Ascending aorta (tissue), 2 donors: ENCODE data around the gene PLCL2. TPM values are rescaled to one million over a fixed set of nuclear protein-coding genes. Genes with fewer than 3 reads are reported as not detected.

Source experiments
- DNase-seq, 2 donors: peaks; one replicate each; pipeline ENCODE4 v3.0.0-alpha.2; 2019; ENCODE audit warnings: low spot score in 2 of 2
- H3K27ac ChIP-seq, 2 donors: fragments of 200-600 bp; sonication (generic); one replicate each; pipeline ENCODE4 v1.5.1; 2016 to 2017; ENCODE audit warnings: mild to moderate bottlenecking in 1 of 2
- H3K27me3 ChIP-seq: fragments of 200-600 bp; sonication (generic); one replicate; pipeline ENCODE4 v1.5.1; 2017
- H3K36me3 ChIP-seq, 2 donors: fragments of 200-600 bp; sonication (generic); one replicate each; pipeline ENCODE4 v1.5.1; 2016
- H3K4me1 ChIP-seq, 2 donors: fragments of 200-600 bp; sonication (generic); one replicate each; pipeline ENCODE4 v1.5.1; 2016 to 2017; ENCODE audit warnings: mild to moderate bottlenecking in 1 of 2
- H3K4me3 ChIP-seq, 2 donors: fragments of 200-600 bp; sonication (generic); one replicate each; pipeline ENCODE4 v1.5.1; 2016 to 2017; ENCODE audit warnings: mild to moderate bottlenecking in 1 of 2
- H3K9me3 ChIP-seq, 2 donors: fragments of 200-600 bp; sonication (generic); one replicate each; pipeline ENCODE4 v1.5.1; 2016
- intact Hi-C: fragments of 100-400 bp; cut with DNase I; formaldehyde crosslinking; loops from one replicate; pipeline ENCODE4 v1.15.1; 2023
- total RNA-seq: library from RNA; depleted of rRNA; stranded (reverse); fragments of >200 nt; gene quantifications from one replicate; pipeline ENCODE4 v1.1.0, GENCODE V29; 2016
- TF ChIP-seq, protein P1 (sequence below), 3 experiments: fragments of 200-600 bp in 2 of 3; fragments of 450-650 bp in 1 of 3; sonication (generic) in 2 of 3; IDR thresholded peaks; one replicate each; pipeline ENCODE4 v1.5.1; 2016 to 2019; ENCODE audit warnings: antibody characterized with exemption in 3 of 3, mild to moderate bottlenecking in 1 of 3, moderate library complexity in 1 of 3

PLCL2 gene
- total RNA-seq, 1 donor from 2014 or later = 2.9 TPM

DNA sequence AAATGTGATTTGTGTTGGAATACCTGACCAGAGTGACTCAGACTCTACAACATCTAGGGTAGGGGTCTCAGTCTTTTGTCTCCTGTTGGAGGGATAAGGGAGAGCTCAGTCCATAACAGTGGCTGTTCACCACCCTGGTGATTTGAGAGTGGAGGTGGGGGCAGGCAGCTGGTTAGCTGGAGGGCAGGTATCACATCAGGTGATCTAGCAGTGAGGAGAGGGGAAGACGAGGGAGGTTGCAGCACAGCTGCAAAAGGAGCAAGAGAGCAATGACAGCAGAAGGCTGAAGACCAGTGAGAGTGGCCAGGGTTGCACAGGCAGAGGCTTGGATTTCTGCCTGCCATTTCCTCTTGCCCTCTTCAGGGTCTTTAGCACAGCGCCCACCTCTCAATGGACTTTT lies 38.4 kb downstream of the PLCL2 start:
- no peaks in the 10 kb centered on the region for H3K27me3 ChIP-seq
- intact Hi-C loops = no loop called here
- H3K4me3 ChIP-seq = no peak overlapping the region
- peaks cover 0 to 5% of the 10 kb centered on the region in 2 donors for H3K9me3 ChIP-seq
- DNase-seq = no peak
- peaks cover 0 to 2% of the 10 kb centered on the region in 2 donors for H3K4me1 ChIP-seq
- H3K36me3 ChIP-seq = no peaks in the 10 kb centered on the region
- H3K27ac ChIP-seq = no peak overlapping the region
- TF ChIP-seq, protein P1, sequence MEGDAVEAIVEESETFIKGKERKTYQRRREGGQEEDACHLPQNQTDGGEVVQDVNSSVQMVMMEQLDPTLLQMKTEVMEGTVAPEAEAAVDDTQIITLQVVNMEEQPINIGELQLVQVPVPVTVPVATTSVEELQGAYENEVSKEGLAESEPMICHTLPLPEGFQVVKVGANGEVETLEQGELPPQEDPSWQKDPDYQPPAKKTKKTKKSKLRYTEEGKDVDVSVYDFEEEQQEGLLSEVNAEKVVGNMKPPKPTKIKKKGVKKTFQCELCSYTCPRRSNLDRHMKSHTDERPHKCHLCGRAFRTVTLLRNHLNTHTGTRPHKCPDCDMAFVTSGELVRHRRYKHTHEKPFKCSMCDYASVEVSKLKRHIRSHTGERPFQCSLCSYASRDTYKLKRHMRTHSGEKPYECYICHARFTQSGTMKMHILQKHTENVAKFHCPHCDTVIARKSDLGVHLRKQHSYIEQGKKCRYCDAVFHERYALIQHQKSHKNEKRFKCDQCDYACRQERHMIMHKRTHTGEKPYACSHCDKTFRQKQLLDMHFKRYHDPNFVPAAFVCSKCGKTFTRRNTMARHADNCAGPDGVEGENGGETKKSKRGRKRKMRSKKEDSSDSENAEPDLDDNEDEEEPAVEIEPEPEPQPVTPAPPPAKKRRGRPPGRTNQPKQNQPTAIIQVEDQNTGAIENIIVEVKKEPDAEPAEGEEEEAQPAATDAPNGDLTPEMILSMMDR (IDR thresholded peaks at IDR 0.05) = no peak

DNA sequence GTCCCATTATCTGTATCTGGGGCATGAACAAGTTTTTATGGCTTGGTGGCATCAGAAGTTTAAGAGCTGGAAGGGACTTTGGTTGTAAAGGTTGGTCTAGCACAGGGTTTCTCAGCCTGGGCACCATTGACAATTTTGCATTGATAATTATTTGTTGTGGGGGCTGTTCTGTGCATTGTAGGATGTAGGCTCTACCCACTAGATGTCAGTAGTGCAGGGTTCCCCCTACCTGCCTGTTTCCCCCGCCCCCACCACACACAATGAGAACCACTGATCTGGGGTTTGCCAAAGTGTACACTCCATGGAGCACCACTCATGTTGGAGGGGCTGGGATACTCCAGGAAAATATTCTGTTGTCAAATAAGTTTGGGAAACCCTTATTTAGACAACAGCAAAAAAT lies 42.7 kb downstream of the PLCL2 start:
- Histone ChIP-seq H3K27ac (no peak overlapping the region), H3K4me3 (no peak overlapping the region), H3K9me3 (peaks cover 0 to 5% of the 10 kb centered on the region in 2 donors), H3K4me1 (peaks cover 0 to 2% of the 10 kb centered on the region in 2 donors), H3K36me3 (no peaks in the 10 kb centered on the region), H3K27me3 (no peaks in the 10 kb centered on the region)
- TF ChIP-seq, protein P1 (IDR thresholded peaks at IDR 0.05) = no peak
- no peak for DNase-seq
- intact Hi-C loops = no loop called here

DNA sequence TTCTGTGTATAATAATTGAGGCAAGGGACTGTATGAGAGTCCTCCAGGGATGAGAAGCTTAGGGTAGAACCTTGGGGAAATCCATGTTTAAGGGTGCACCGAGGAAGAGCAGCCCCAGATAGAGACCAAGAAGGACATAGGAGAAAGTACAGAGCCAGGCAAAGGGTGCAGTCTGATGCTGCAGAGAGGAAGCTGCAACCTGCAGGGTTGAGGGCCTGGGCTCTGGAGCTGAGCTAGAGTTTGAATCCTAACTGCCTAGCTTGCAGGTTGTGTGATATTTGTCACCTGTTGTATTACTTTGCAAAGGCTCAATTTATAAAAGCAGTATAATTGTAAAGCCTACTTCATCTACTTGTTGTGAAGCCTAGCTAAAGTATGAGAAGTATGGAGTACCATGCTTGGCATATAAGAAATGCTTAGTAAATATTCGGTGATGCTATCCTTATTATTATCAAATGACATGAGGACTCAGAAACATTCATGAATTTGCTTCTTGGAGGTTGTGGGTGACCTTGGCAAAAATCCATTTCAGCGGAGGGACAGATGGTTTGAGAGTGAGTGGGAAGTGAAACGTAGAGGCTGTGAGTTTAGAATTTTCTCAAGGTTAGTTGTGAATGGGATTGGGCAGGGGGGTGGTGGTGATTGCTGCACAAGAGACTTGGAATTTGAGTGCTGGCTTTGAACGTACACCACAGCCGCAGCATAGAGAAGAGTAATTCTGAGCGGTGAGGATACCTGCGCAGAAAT lies 43.8 kb downstream of the PLCL2 start:
- Histone ChIP-seq H3K4me1 (no peaks in the 10 kb centered on the region), H3K36me3 (no peaks in the 10 kb centered on the region), H3K27ac (no peak overlapping the region), H3K4me3 (no peak overlapping the region), H3K9me3 (peaks cover 0 to 5% of the 10 kb centered on the region in 2 donors), H3K27me3 (no peaks in the 10 kb centered on the region)
- intact Hi-C loops = no loop called here
- TF ChIP-seq, protein P1 (IDR thresholded peaks at IDR 0.05) = no peak
- DNase-seq = no peak

DNA sequence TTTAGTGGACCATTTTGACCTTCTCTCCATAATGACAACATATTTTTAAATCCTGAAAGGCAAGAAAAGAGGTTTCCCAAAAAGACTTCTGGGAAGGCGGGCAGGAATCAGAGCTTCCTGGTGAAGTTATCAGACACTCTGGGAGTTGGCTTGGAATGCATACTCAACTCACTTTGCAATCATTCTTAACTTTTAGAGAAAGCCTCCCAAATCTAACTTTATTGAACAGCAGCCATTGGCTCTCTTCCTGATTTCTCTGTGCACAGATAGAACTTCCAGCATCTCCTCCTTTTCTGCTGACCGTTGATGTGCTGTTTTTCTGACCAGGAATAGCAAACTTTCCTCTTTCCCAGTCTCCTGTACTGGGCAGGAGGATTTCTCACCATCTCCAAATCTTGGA lies 44.6 kb downstream of the PLCL2 start:
- H3K27me3 ChIP-seq = no peaks in the 10 kb centered on the region
- intact Hi-C loops = no loop called here
- TF ChIP-seq, protein P1 (IDR thresholded peaks at IDR 0.05) = no peak
- H3K36me3 ChIP-seq = no peaks in the 10 kb centered on the region
- H3K27ac ChIP-seq = no peak overlapping the region
- H3K4me3 ChIP-seq = no peak overlapping the region
- H3K4me1 ChIP-seq = no peaks in the 10 kb centered on the region
- H3K9me3 ChIP-seq = peaks cover 0 to 2% of the 10 kb centered on the region in 2 donors
- DNase-seq = no peak

DNA sequence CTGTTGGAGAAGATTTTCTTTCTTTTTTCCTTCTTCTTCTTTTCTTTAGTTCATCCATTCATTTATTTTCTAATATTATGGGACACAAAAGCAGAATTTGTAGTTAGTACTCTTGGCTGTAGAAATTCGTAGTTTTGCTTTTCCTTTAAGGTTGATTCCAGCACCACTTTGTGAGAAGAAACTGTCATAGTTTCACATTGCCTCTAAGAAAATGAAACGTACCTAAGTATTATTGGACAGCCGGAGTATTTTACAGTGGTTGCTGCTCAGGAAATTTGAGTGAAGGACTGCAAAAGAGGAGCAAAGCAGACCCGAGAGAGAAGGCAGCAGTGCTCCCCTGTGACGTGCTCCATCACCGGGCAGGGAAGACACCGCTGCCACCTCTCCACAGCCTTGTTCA lies 48.1 kb downstream of the PLCL2 start:
- no peak for DNase-seq
- intact Hi-C loops = no loop called here

More for the DNA sequence above, 48.1 kb downstream of the PLCL2 start:
- no peaks in the 10 kb centered on the region for H3K36me3 ChIP-seq
- no peaks in the 10 kb centered on the region for H3K4me1 ChIP-seq
- no peaks in the 10 kb centered on the region for H3K27me3 ChIP-seq
- no peak overlapping the region for H3K27ac ChIP-seq
- H3K4me3 ChIP-seq = no peak overlapping the region
- no peaks in the 10 kb centered on the region for H3K9me3 ChIP-seq
- TF ChIP-seq, protein P1 (IDR thresholded peaks at IDR 0.05) = no peak
